ENCODE measurements around the gene MLN.

MLN gene

GRCh38 chr6:33788694-33789549 is 14.9 kb downstream of the MLN start, which contains the start of gene LEMD2:
Gene LEMD2, minus strand, starts transcription at chr6:33789130. Its CDS starts 14 bp downstream, at chr6:33789116.
- peak; percentile 98 for DNase-seq (ENCODE audit: low spot score)

GRCh38 chr6:33787954-33788693 is 15.7 kb downstream of the MLN start:
- peak; percentile 81 for DNase-seq (ENCODE audit: low spot score)

- DNase-seq (ENCODE audit: low spot score), result no peak
Observed at GRCh38 chr6:33787346-33787953, 16.4 kb downstream of the MLN start.

GRCh38 chr6:33786736-33787135 is 17.1 kb downstream of the MLN start:
- DNase-seq (ENCODE audit: low spot score), result no peak

DNA sequence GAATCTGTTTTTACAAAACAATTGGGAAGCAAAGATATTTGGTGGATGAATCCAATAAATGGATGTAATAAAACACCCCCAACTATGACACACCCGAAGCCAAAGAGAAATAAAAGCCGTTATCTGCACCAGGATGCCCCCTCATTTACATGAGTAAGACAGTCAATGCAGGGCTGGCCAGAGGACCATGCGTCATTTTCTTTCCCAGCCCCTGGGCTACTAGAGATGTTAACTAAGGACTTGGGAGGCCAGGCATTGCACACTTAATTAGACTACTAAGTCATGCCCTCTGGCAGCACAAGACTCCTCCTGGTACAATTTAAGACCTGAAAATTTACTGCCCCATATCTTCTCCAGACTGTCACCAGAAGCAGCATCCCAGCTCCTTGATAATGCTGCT is 18.0 kb downstream of the MLN start:
- no peak for DNase-seq (ENCODE audit: low spot score)

DNA sequence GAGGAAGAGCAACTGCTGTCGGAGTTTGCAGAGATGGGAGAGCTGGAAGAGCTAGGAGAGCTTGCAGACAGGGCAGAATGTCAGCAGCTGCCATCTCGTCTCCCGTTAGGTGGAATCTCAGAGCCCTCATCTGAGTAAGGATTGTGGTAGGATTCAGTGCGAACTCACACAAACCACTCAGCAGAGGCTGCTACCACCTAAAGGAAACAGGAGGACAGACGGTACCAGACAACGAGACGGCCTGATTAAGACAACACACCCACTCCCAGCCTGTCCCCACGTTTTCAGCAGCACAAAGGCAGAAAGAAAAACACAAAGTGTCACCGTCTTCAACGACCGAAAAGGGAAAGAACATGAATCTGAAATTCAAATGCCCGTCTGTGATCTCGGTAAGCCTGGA is 19.0 kb downstream of the MLN start:
- no peak for DNase-seq (ENCODE audit: low spot score)

DNA sequence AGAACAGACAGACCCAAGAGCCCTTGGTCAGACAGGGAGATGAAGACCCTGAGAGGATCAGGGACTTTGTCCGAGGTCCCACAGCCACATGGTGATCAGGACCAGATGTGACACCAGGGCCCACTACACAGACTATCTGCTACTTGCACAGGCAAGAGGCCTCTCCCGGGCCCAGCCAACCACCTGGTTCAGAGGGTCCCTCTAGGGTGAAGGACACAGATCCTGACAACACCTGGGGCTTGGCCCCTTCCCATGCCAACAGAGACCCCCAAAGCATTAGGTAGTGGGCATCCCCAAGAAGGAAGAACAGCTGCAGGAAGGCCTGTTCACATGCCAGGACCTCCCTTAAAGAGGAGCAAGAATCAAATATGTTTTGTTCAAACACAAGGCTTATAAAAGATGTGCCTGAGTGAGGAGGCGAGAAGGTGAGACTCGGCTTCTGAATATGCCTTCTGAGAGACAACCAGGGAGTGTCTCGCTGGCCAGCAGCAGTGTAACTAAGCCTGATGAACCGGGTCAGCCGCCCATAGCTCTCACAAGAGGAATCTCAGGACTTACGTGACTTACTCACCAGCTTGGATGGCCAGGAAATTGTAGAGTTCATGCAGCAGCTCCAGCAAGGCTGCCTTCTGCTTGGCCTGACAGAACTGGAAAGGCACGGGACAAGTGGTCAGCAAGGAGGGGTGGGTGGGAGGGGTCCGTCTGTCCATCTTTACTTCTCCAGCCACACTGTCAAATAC is 19.9 kb downstream of the MLN start:
- DNase-seq (ENCODE audit: low spot score), result no peak

GRCh38 chr6:33782561-33782960 is 21.2 kb downstream of the MLN start:
- DNase-seq (ENCODE audit: low spot score), result no peak

- DNase-seq (ENCODE audit: low spot score), result no peak
Observed at GRCh38 chr6:33781131-33781975, 22.4 kb downstream of the MLN start.

DNA sequence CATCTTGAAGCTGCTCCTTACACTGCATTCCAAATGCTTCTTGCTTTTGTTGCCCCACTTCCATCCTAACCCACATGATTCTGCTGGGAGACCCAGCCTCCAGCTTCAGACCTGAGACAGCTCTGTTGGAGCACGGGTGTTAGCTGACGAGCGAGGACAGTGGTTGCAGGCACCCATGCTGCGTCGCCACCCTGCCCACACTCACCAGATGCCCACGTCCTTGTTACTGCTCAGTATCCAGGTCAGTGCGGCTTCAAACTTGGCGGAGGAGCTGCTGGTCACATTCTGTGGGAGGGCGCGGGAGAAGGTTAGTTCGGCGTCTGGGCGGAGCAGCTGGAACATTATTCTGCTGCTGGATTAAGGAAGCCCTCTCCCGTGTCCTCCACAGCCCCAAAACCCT is 23.9 kb downstream of the MLN start:
- DNase-seq (ENCODE audit: low spot score), result no peak

DNA sequence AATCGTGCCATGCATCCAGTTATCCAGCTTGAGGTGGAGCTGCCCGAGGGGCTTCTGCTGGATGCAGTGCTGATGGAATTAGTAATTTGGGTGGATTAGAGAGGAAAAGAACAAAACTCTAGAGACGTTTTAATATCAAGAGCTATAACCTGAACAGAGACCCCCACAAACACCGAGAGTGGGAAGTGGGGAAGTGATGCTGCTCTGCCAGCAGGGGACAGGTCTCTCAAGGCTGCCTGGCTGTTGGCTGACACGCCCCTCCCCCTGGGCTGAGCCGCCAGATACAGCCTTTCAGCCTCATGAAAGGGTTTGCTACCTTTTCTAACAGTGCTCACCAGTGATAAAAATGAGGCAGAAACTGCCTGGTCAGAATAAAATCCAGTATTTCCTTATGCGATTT is 24.5 kb downstream of the MLN start:
- peak; percentile 65 for DNase-seq (ENCODE audit: low spot score)

- no peak for DNase-seq (ENCODE audit: low spot score)
Observed at GRCh38 chr6:33778444-33779121, 25.2 kb downstream of the MLN start.

- DNase-seq (ENCODE audit: low spot score), result no peak
Observed at GRCh38 chr6:33777398-33778388, 26.1 kb downstream of the MLN start.

GRCh38 chr6:33776764-33777163 is 27.0 kb downstream of the MLN start:
- DNase-seq (ENCODE audit: low spot score), result no peak

DNA sequence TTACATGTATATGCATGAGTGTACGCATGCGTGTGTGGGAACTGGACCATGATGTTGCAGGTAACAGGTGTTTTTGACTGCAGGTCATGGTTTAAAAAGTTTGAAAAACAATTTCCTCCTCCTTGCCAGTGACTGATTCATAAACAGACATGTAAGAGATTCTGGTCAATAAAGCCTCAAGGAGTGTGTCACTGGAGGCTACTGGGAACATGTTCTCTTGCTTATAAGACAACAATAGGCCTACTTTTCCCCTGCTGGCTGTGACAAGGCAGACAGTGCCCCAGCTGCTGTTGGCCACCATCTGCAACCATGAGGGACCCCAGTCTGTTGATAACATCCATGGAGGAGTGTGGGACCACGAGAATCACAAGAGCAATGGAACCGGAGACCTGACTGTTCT is 27.6 kb downstream of the MLN start:
- no peak for DNase-seq (ENCODE audit: low spot score)

DNA sequence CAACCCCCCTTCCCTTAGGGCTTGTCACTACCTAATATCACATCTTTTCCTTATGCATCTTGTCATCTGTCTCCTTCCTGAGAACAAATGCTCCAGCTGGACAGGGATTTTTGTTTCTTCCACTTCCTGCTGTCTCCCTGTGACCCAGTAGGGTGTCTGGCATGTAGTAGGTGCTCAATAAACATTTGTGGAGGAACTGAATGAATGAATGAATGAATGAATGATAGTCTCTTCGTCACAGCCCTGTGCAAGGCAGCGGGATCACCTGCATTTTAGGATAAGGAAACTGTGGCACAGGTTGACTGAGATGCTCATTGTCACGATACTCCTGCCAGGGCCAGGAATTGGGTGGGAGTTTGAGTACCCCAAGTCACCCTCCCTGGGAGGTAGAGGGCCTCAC is 29.0 kb downstream of the MLN start:
- no peak for DNase-seq (ENCODE audit: low spot score)

DNA sequence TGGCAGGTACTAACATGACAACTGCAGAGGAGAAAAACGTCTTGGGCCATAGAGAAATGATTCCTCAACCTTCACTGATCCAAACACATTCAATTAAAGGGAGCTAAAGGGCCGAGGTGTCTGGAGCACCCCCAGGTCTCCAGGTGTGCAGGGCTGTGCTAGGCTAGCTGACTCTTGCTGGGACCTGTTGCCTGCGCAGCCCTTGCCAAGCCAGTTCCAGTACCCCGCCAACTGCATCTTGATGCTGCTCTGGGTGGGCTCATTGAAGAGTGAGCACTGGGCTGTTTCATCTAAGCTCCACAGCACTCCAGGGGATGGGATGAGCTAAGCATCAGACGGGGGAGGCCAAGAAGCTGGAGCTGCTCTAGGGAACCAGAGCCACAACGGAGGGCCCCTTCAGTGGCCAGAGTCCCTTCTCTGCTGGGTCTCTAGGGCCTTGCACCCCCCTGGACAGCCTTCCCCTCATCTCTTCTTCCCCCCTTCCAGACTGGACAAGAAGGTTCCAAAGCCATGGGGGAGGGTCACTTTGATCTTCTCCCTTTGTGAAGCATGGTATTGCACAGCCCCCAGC is 30.8 kb downstream of the MLN start:
- no peak for DNase-seq (ENCODE audit: low spot score)

- no peak for DNase-seq (ENCODE audit: low spot score)
Observed at GRCh38 chr6:33772082-33772830, 31.5 kb downstream of the MLN start.
